IMR-90 (cell line): ENCODE measurements around the gene NAV2. TPM values are rescaled to one million over a fixed set of nuclear protein-coding genes. Genes with fewer than 3 reads are reported as not detected.

Experiments used
- BHLHE40 ChIP-seq: fragments of 150-350 bp; IDR thresholded peaks from 2 replicates; pipeline ENCODE4 v1.6.1; 2016; ENCODE audit warnings: mild to moderate bottlenecking, low read depth, low read length
- CEBPB ChIP-seq: IDR thresholded peaks from 2 replicates; pipeline ENCODE4 v1.6.1; 2012; ENCODE audit warnings: low read depth, low read length, improper control_type of control experiment
- MAFK ChIP-seq: IDR thresholded peaks from 2 replicates; pipeline ENCODE4 v1.6.1; 2012; ENCODE audit warnings: low read depth, low read length, improper control_type of control experiment
- MAZ ChIP-seq: IDR thresholded peaks from 2 replicates; pipeline ENCODE4 v1.6.1; 2012; ENCODE audit warnings: low read depth, mild to moderate bottlenecking, low read length, improper control_type of control experiment, moderate library complexity, borderline replicate concordance
- POLR2A ChIP-seq: IDR thresholded peaks from 2 replicates; pipeline ENCODE4 v1.6.1; 2012; ENCODE audit warnings: mild to moderate bottlenecking, low read depth, low read length
- RAD21 ChIP-seq: IDR thresholded peaks from 2 replicates; pipeline ENCODE4 v1.6.1; 2012; ENCODE audit warnings: low read length, improper control_type of control experiment
- RCOR1 ChIP-seq: IDR thresholded peaks from 2 replicates; pipeline ENCODE4 v1.6.1; 2012; ENCODE audit warnings: mild to moderate bottlenecking, low read length, improper control_type of control experiment; ENCODE audit not compliant: insufficient replicate concordance
- polyA plus RNA-seq, 3 experiments: library from polyadenylated mRNA; depleted of rRNA; stranded (reverse); fragments of >200 nt; gene quantifications; 2 replicates each; pipeline ENCODE4 v1.2.3, GENCODE V29; 2012; ENCODE audit warnings: low replicate concordance in 1 of 3
- total RNA-seq: library from RNA; depleted of rRNA; stranded (reverse); fragments of >200 nt; gene quantifications from 2 replicates; pipeline ENCODE4 v1.2.3, GENCODE V29; 2012
- TF ChIP-seq, protein P1 (sequence below): conservative IDR thresholded peaks from 2 replicates; pipeline ENCODE4 v1.5.1; 2012; ENCODE audit warnings: mild to moderate bottlenecking, low read depth, low read length, improper control_type of control experiment
- TF ChIP-seq, protein P2 (sequence below): fragments of 150-350 bp; IDR thresholded peaks from 2 replicates; pipeline ENCODE4 v1.6.1; 2017; ENCODE audit warnings: mild to moderate bottlenecking, antibody characterized with exemption, low read length, low read depth

Gene NAV2
- total and polyA plus RNA-seq, 2 of the 4 experiments (the other 2 are of a cell fraction): 4.5 to 12.6 TPM

DNA sequence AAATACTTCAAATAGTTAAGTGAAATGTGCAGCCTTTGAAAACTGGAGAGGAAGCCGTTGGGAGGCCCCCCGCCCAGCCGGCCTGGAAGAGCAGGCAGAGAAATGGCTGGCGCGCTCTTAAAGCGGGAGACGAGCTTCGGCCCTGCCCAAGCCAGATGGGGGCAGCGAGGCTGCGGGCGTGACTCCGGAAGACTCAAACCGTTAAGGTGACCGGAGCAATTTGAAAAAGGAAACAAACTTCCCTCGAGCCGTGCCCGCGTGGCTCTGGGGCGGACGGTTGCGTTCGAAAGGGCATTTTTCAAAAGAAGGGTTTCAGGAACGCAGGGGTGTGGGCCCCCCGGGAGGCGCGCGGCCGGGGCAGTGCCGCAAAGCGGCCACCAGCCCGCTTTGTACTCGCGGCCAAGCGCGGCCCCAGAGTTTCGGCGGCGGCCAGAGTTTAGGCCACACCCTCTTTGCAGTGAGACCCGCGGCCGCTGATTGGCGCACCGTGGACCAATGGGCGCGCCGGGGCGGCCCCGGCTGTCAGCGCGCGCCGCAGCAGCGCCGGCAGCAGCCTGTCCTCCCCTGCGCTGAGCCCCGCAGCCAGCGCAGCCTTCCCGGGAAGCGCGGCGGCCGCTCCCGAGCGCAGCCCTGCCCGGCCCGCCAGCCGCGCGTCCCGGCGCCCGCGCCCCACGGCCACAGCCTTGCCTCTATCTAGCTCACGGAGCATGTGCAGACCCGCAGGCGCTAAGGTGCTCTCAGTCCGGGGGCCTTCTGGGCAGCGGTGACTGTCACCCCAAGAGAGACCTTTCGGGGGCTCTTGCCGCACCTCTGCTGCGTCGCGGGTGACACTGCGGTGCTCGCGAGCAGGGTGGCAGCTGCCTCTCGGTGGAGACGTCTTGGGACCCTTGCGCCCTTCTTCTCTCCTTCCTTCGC, at the start of gene NAV2 (continued):
- TF ChIP-seq, protein P1, sequence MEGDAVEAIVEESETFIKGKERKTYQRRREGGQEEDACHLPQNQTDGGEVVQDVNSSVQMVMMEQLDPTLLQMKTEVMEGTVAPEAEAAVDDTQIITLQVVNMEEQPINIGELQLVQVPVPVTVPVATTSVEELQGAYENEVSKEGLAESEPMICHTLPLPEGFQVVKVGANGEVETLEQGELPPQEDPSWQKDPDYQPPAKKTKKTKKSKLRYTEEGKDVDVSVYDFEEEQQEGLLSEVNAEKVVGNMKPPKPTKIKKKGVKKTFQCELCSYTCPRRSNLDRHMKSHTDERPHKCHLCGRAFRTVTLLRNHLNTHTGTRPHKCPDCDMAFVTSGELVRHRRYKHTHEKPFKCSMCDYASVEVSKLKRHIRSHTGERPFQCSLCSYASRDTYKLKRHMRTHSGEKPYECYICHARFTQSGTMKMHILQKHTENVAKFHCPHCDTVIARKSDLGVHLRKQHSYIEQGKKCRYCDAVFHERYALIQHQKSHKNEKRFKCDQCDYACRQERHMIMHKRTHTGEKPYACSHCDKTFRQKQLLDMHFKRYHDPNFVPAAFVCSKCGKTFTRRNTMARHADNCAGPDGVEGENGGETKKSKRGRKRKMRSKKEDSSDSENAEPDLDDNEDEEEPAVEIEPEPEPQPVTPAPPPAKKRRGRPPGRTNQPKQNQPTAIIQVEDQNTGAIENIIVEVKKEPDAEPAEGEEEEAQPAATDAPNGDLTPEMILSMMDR: 0 out of 2 replicates have a peak, but pooled peaks have one; percentile 1
- no peak for TF ChIP-seq CEBPB
- no peak for TF ChIP-seq BHLHE40
- peak; percentile 95 for TF ChIP-seq POLR2A
- TF ChIP-seq, protein P2, sequence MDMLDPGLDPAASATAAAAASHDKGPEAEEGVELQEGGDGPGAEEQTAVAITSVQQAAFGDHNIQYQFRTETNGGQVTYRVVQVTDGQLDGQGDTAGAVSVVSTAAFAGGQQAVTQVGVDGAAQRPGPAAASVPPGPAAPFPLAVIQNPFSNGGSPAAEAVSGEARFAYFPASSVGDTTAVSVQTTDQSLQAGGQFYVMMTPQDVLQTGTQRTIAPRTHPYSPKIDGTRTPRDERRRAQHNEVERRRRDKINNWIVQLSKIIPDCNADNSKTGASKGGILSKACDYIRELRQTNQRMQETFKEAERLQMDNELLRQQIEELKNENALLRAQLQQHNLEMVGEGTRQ: no peak
- TF ChIP-seq MAZ: peak; percentile 52; the same call in 1 of the 2 replicates
- no peak for TF ChIP-seq RCOR1
- TF ChIP-seq RAD21: peak; percentile 25; the same call in 1 of the 2 replicates
- no peak for TF ChIP-seq MAFK
